ENCODE data around the gene SYTL1.

DNA sequence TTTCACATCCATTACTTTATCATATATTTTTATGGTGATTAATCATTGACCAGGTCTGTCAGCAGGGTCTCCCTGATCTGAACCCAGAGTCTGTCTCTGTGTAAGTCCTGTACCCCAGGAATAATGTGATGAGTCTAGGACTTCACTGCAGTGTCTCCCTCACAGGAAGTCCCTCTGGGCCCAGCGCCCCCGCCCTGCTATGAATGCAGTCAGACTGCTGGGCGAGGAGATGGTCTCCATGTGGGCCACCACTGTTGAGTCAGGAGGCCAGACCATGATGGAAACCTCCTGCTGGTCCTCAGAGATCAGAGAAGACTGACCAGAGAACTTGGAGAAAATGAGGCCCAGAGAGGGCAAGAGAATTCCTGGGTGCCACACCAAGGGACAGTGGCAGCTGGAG lies 10.4 kb upstream of the SYTL1 start:
- TF ChIP-seq, protein P1, sequence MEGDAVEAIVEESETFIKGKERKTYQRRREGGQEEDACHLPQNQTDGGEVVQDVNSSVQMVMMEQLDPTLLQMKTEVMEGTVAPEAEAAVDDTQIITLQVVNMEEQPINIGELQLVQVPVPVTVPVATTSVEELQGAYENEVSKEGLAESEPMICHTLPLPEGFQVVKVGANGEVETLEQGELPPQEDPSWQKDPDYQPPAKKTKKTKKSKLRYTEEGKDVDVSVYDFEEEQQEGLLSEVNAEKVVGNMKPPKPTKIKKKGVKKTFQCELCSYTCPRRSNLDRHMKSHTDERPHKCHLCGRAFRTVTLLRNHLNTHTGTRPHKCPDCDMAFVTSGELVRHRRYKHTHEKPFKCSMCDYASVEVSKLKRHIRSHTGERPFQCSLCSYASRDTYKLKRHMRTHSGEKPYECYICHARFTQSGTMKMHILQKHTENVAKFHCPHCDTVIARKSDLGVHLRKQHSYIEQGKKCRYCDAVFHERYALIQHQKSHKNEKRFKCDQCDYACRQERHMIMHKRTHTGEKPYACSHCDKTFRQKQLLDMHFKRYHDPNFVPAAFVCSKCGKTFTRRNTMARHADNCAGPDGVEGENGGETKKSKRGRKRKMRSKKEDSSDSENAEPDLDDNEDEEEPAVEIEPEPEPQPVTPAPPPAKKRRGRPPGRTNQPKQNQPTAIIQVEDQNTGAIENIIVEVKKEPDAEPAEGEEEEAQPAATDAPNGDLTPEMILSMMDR (IDR thresholded peaks at IDR 0.05; ENCODE audit: borderline replicate concordance, extremely low read depth, low read length, poor library complexity, severe bottlenecking) = no peak
- TF ChIP-seq EZH2 (IDR thresholded peaks at IDR 0.05; ENCODE audit: borderline replicate concordance, low read depth, low read length, severe bottlenecking) = no peak
